ENCODE data around the gene MAP3K13.
"Not testable (repeated sequence)": the region's sequence is repeated elsewhere in the genome, so short reads cannot be mapped to it uniquely, and the experiment has no call there.

MAP3K13 gene

GRCh38 chr3:185439745-185440466 lies 77.0 kb downstream of the MAP3K13 start:
- no peak for DNase-seq (ENCODE audit: low read depth)
- H3K4me3 ChIP-seq (ENCODE audit: low read depth, low read length): no peak overlapping the region
- no peak for TF ChIP-seq CTCF (IDR thresholded peaks at IDR 0.05; ENCODE audit: low read depth, low read length, missing control alignments)
- in situ Hi-C loops (cut with HindIII; ENCODE audit: low sequenced_read_pairs): no loop called here

GRCh38 chr3:185442031-185442430 lies 79.1 kb downstream of the MAP3K13 start:
- DNase-seq (ENCODE audit: low read depth): no peak
- no peak for TF ChIP-seq CTCF (IDR thresholded peaks at IDR 0.05; ENCODE audit: low read depth, low read length, missing control alignments)
- H3K4me3 ChIP-seq (ENCODE audit: low read depth, low read length): no peak overlapping the region
- in situ Hi-C loops (cut with HindIII; ENCODE audit: low sequenced_read_pairs): no loop called here

GRCh38 chr3:185444329-185444728 lies 81.4 kb downstream of the MAP3K13 start:
- in situ Hi-C loops (cut with HindIII; ENCODE audit: low sequenced_read_pairs): no loop called here
- DNase-seq (ENCODE audit: low read depth): no peak
- no peak overlapping the region for H3K4me3 ChIP-seq (ENCODE audit: low read depth, low read length)
- TF ChIP-seq CTCF (IDR thresholded peaks at IDR 0.05; ENCODE audit: low read depth, low read length, missing control alignments): no peak

- no peak overlapping the region for H3K4me3 ChIP-seq (ENCODE audit: low read depth, low read length)
- in situ Hi-C loops (cut with HindIII; ENCODE audit: low sequenced_read_pairs): no loop called here
- no peak for DNase-seq (ENCODE audit: low read depth)
- no peak for TF ChIP-seq CTCF (IDR thresholded peaks at IDR 0.05; ENCODE audit: low read depth, low read length, missing control alignments)
These were observed 85.2 kb downstream of the MAP3K13 start for GRCh38 chr3:185448107-185448506.

- in situ Hi-C loops (cut with HindIII; ENCODE audit: low sequenced_read_pairs); H3K4me3 ChIP-seq (ENCODE audit: low read depth, low read length): not testable (repeated sequence)
These were observed 88.5 kb downstream of the MAP3K13 start for GRCh38 chr3:185451432-185451831.

GRCh38 chr3:185457376-185457775 lies 94.4 kb downstream of the MAP3K13 start:
- no peak overlapping the region for H3K4me3 ChIP-seq (ENCODE audit: low read depth, low read length)
- no peak for TF ChIP-seq CTCF (IDR thresholded peaks at IDR 0.05; ENCODE audit: low read depth, low read length, missing control alignments)
- DNase-seq (ENCODE audit: low read depth): no peak
- in situ Hi-C loops (cut with HindIII; ENCODE audit: low sequenced_read_pairs): no loop called here

More at GRCh38 chr3:185451432-185451831, 88.5 kb downstream of the MAP3K13 start:
- not testable (repeated sequence) for DNase-seq (ENCODE audit: low read depth)

GRCh38 chr3:185460309-185460708 lies 97.4 kb downstream of the MAP3K13 start:
- in situ Hi-C loops (cut with HindIII; ENCODE audit: low sequenced_read_pairs): no loop called here
- no peak for DNase-seq (ENCODE audit: low read depth)
- no peak overlapping the region for H3K4me3 ChIP-seq (ENCODE audit: low read depth, low read length)
- TF ChIP-seq CTCF (IDR thresholded peaks at IDR 0.05; ENCODE audit: low read depth, low read length, missing control alignments): no peak

Data from astrocyte of the cerebellum (primary cell).